ENCODE results near the gene CA7.

CA7 gene

GRCh38 chr16:66899310-66899944 is 55.2 kb downstream of the CA7 start:
- no peak for DNase-seq

DNA sequence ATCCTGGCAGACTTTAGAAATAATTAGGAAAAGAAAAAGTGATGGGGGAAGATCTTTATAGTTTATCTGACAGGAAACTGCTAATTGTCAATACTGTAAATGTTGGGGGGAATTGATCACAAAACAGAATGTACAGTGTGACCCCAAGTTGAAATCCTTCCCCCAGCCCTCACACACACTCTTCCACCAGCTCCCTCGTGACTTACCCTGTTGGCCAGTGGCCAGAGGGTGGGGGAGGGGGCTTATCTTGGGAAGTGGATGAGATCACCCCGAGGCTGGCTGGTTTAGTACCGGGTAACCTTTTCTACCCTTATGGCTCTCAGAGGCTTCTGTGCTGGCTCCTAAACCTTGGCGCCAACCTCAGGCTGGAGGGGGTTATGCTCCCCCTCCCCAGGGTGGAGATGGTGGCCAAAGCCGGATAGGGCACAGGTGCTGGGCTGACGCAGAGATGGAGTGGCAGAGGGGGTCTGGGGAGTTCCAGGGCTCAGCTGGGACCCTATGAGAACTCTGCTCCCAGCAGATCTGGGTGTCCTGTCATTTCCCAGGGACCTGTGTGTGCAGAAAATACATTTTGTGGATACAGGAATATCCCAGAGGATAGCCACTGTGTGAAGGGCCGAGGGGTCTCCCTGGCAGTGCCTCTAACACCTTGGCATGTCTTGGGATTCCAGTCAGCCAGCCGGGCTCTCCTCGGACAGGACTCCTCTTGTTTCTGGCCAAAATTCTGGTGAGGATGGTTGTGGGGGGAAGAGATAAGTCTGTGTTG is 55.9 kb downstream of the CA7 start:
- no peak for DNase-seq

- DNase-seq: no peak
These were observed 56.7 kb downstream of the CA7 start for GRCh38 chr16:66900721-66901441.

DNA sequence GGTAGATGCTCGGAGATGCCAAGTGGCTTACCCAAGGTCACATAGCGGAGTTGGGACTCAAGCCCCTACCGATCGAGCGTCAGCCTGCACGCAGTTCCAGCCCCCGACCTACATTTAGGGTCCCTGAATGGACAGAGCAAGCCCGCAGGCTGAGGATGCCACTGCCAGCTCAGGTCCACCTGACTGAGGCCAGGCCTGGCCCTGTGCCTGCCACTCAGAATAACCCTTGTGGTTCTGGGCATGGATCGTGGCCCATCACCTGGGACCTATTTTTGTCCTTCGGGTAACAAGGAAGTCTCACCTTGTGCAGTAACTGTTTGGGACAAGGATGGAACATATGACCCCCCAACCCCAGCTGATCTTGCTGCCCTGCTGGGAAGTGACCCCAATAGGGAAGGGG is 57.4 kb downstream of the CA7 start:
- DNase-seq: no peak

- DNase-seq: no peak
These were observed 58.7 kb downstream of the CA7 start for GRCh38 chr16:66902648-66903543.
